H1 (cell line): ENCODE measurements around the gene MAPT. TPM values are rescaled to one million over a fixed set of nuclear protein-coding genes. Genes with fewer than 3 reads are reported as not detected.

ENCODE experiments used
- CTCF ChIA-PET: fragments of 300-600 bp; sonication (Branson Sonifier 250); formaldehyde crosslinking; loops from one replicate; lab custom pipeline; 2021; ENCODE audit not compliant: partially characterized antibody; lab: Charles Lee
- POLR2A ChIA-PET: fragments of 300-600 bp; sonication (Branson Sonifier 250); formaldehyde crosslinking; loops from one replicate; lab custom pipeline; 2021; ENCODE audit warnings: inconsistent platforms; ENCODE audit not compliant: partially characterized antibody; lab: Charles Lee
- DNase-seq, 2 experiments: peaks; one replicate each; pipeline versions ENCODE4 v3.0.0 to v3.0.0-alpha.2; 2010 to 2022; ENCODE audit warnings: low spot score in 2 of 2, low read depth in 1 of 2, mixed read lengths in 1 of 2
- FAIRE-seq: peaks from 2 replicates; lab custom pipeline; 2011; peaks lifted over from hg19 to GRCh38; lab: Jason Lieb, UNC
- H2AFZ ChIP-seq: 2 replicates; pipeline ENCODE4 v1.8.1; 2012; ENCODE audit warnings: low read length, inconsistent platforms
- H2AK5ac ChIP-seq: 2 replicates; pipeline ENCODE4 v1.6.1; 2013; ENCODE audit warnings: low read depth, low read length
- H2BK120ac ChIP-seq: replicated peaks from 2 replicates; pipeline ENCODE3; 2013; ENCODE audit warnings: low read depth, low read length, inconsistent platforms
- H2BK12ac ChIP-seq: 2 replicates; pipeline ENCODE4 v1.6.1; 2013; ENCODE audit warnings: low read depth, low read length
- H2BK15ac ChIP-seq: 2 replicates; pipeline ENCODE4 v1.6.1; 2013; ENCODE audit warnings: low read length
- H2BK20ac ChIP-seq: 2 replicates; pipeline ENCODE4 v1.6.1; 2013; ENCODE audit warnings: low read length
- H2BK5ac ChIP-seq: 2 replicates; pipeline ENCODE4 v1.6.1; 2013; ENCODE audit warnings: low read depth, low read length
- H3K14ac ChIP-seq: 2 replicates; pipeline ENCODE4 v1.6.1; 2013; ENCODE audit warnings: inconsistent platforms; ENCODE audit not compliant: insufficient read length
- H3K18ac ChIP-seq: 2 replicates; pipeline ENCODE4 v1.6.1; 2013; ENCODE audit warnings: low read length; ENCODE audit errors: extremely low read depth
- H3K23ac ChIP-seq: 2 replicates; pipeline ENCODE4 v1.6.1; 2013; ENCODE audit warnings: inconsistent platforms; ENCODE audit not compliant: insufficient read length
- H3K23me2 ChIP-seq: 2 replicates; pipeline ENCODE4 v1.6.1; 2013; ENCODE audit warnings: low read depth, low read length
- H3K27ac ChIP-seq: 2 replicates; pipeline ENCODE4 v1.6.1; 2011; ENCODE audit warnings: low read depth, low read length, inconsistent platforms
- H3K27me3 ChIP-seq, 4 experiments: replicated peaks in 1 of 4; 1 replicate in 1 of 4; 2 replicates in 3 of 4; pipeline versions ENCODE4 v1.6.1 to v1.8.1; 2011 to 2013; ENCODE audit warnings: low read length in 3 of 4, mild to moderate bottlenecking in 3 of 4, inconsistent platforms in 2 of 4, mixed read lengths in 2 of 4, moderate library complexity in 1 of 4; ENCODE audit not compliant: control insufficient read depth in 3 of 4, insufficient read depth in 3 of 4; ENCODE audit errors: extremely low read depth in 1 of 4
- H3K36me3 ChIP-seq, 4 experiments: 2 replicates each; pipeline versions ENCODE4 v1.6.1 to v1.8.1; 2011 to 2013; ENCODE audit warnings: mild to moderate bottlenecking in 4 of 4, low read length in 3 of 4, moderate library complexity in 2 of 4, control low read depth in 1 of 4, inconsistent platforms in 1 of 4; ENCODE audit not compliant: insufficient read depth in 4 of 4, control insufficient read depth in 2 of 4
- H3K4ac ChIP-seq: replicated peaks from 2 replicates; pipeline ENCODE3; 2013; ENCODE audit warnings: low read length, low read depth, mixed read lengths, inconsistent platforms; ENCODE audit not compliant: insufficient read length
- H3K4me1 ChIP-seq, 4 experiments: replicated peaks in 1 of 4; 1 replicate in 1 of 4; 2 replicates in 3 of 4; pipeline versions ENCODE4 v1.6.1 to v1.8.1; 2011 to 2013; ENCODE audit warnings: low read length in 3 of 4, inconsistent platforms in 2 of 4, mixed read lengths in 1 of 4; ENCODE audit not compliant: insufficient read depth in 4 of 4, control insufficient read depth in 3 of 4
- H3K4me2 ChIP-seq, 2 experiments: 2 replicates each; pipeline versions ENCODE4 v1.6.1 to v1.8.1; 2011 to 2013; ENCODE audit warnings: low read depth in 2 of 2, low read length in 2 of 2, control low read depth in 1 of 2, inconsistent platforms in 1 of 2, mild to moderate bottlenecking in 1 of 2; ENCODE audit not compliant: insufficient read depth in 1 of 2
- H3K4me3 ChIP-seq, 4 experiments: fragments of 200-600, 300-600 bp in 1 of 4; sonication (generic), shearing (Covaris generic), sonication (Bioruptor Twin) in 1 of 4; 2 replicates each; pipeline versions ENCODE4 v1.5.1 to v1.8.1; 2011 to 2016; ENCODE audit warnings: low read length in 4 of 4, low read depth in 3 of 4, control low read depth in 2 of 4, inconsistent platforms in 2 of 4, mild to moderate bottlenecking in 2 of 4, mixed read lengths in 1 of 4, moderate library complexity in 1 of 4; ENCODE audit not compliant: insufficient read depth in 2 of 4; ENCODE audit errors: extremely low read depth in 1 of 4
- H3K56ac ChIP-seq: replicated peaks from 2 replicates; pipeline ENCODE3; 2013; ENCODE audit warnings: low read depth, mild to moderate bottlenecking, mixed read lengths, low read length, inconsistent platforms; ENCODE audit not compliant: insufficient read length
- H3K79me1 ChIP-seq: 2 replicates; pipeline ENCODE4 v1.6.1; 2013; ENCODE audit warnings: low read depth, low read length, control low read depth
- H3K79me2 ChIP-seq, 2 experiments: 2 replicates each; pipeline versions ENCODE4 v1.6.1 to v1.8.1; 2012 to 2013; ENCODE audit warnings: low read length in 2 of 2, mild to moderate bottlenecking in 2 of 2, inconsistent platforms in 1 of 2; ENCODE audit not compliant: insufficient read depth in 2 of 2, control insufficient read depth in 1 of 2
- H3K9ac ChIP-seq, 4 experiments: replicated peaks in 1 of 4; 1 replicate in 1 of 4; 2 replicates in 3 of 4; pipeline versions ENCODE4 v1.6.1 to v1.8.1; 2011 to 2013; ENCODE audit warnings: low read depth in 3 of 4, low read length in 3 of 4, control low read depth in 2 of 4, mild to moderate bottlenecking in 2 of 4, moderate library complexity in 2 of 4, inconsistent platforms in 1 of 4; ENCODE audit errors: extremely low read depth in 1 of 4
- H3K9me3 ChIP-seq, 2 experiments: 2 replicates each; pipeline versions ENCODE4 v1.6.1 to v1.8.1; 2012 to 2013; ENCODE audit warnings: mild to moderate bottlenecking in 2 of 2, moderate library complexity in 2 of 2, control low read depth in 1 of 2, inconsistent platforms in 1 of 2, low read depth in 1 of 2, low read length in 1 of 2, mixed read lengths in 1 of 2; ENCODE audit not compliant: insufficient read depth in 2 of 2
- H4K20me1 ChIP-seq, 2 experiments: replicated peaks in 1 of 2; 2 replicates each; pipeline versions ENCODE3 to v1.8.1; 2011 to 2013; ENCODE audit warnings: inconsistent platforms in 2 of 2, low read length in 2 of 2, mild to moderate bottlenecking in 1 of 2; ENCODE audit not compliant: insufficient read depth in 2 of 2, control insufficient read depth in 1 of 2
- H4K5ac ChIP-seq: 2 replicates; pipeline ENCODE4 v1.6.1; 2013; ENCODE audit warnings: low read length, low read depth, mixed read lengths, inconsistent platforms; ENCODE audit not compliant: insufficient read length
- H4K8ac ChIP-seq: 2 replicates; pipeline ENCODE4 v1.8.0; 2013; ENCODE audit warnings: mild to moderate bottlenecking, moderate library complexity, low read length, inconsistent platforms; ENCODE audit not compliant: insufficient read depth; ENCODE audit errors: extremely low read depth
- H4K91ac ChIP-seq: replicated peaks from 2 replicates; pipeline ENCODE3; 2013; ENCODE audit warnings: low read length, mixed read lengths, inconsistent platforms; ENCODE audit not compliant: insufficient read length
- CHD2 ChIP-seq: IDR thresholded peaks from 2 replicates; pipeline ENCODE4 v1.6.1; 2012; ENCODE audit warnings: low read length, improper control_type of control experiment
- JUN ChIP-seq: IDR thresholded peaks from 2 replicates; pipeline ENCODE4 v1.6.1; 2011; ENCODE audit warnings: low read depth, mild to moderate bottlenecking, improper control_type of control experiment, low read length
- JUND ChIP-seq: IDR thresholded peaks from 2 replicates; pipeline ENCODE4 v1.6.1; 2011; ENCODE audit warnings: mild to moderate bottlenecking, improper control_type of control experiment, low read length
- KDM5A ChIP-seq: fragments of 200-600 bp; IDR thresholded peaks from 2 replicates; pipeline ENCODE4 v1.7.1; 2012; ENCODE audit warnings: mild to moderate bottlenecking, low read length, inconsistent platforms, mixed read lengths
- RNF2 ChIP-seq: fragments of 200-900, 300-1000 bp; sonication (generic); IDR thresholded peaks from 2 replicates; pipeline ENCODE4 v1.7.1; 2016; ENCODE audit warnings: borderline replicate concordance, low read depth, mild to moderate bottlenecking, antibody characterized with exemption, low read length; ENCODE audit not compliant: poor library complexity, severe bottlenecking; ENCODE audit errors: missing control alignments
- SP4 ChIP-seq: IDR thresholded peaks from 2 replicates; pipeline ENCODE4 v1.6.1; 2012; ENCODE audit warnings: low read length, inconsistent platforms
- WGBS, 2 experiments: shearing (Covaris generic) in 1 of 2; methylation state at CpG; one replicate each; pipeline versions ENCODE4 v1.1.6 to v1.1.7; 2013 to 2015; ENCODE audit warnings: low lambda C conversion rate in 2 of 2, mixed read lengths in 2 of 2, inconsistent platforms in 1 of 2, low coverage in 1 of 2, missing lambda C conversion rate in 1 of 2; ENCODE audit not compliant: insufficient replicate concordance in 2 of 2, insufficient coverage in 1 of 2, insufficient read length in 1 of 2; ENCODE audit errors: extremely low coverage in 1 of 2, missing lambda C conversion rate in 1 of 2; 5-methylcytosine and 5-hydroxymethylcytosine counted together
- polyA plus RNA-seq, 7 experiments: library from polyadenylated mRNA; depleted of rRNA in 3 of 7; stranded (reverse) in 5 of 7; unstranded in 2 of 7; fragments of >200 nt in 5 of 7; fragments of 200-250 nt in 2 of 7; gene quantifications; 1 replicate in 5 of 7; 2 replicates in 1 of 7; 4 replicates in 1 of 7; pipeline versions ENCODE4 v1.2.1 to v1.2.3, GENCODE V29; 2011 to 2013; ENCODE audit warnings: missing spikeins in 2 of 7, mixed read lengths in 2 of 7
- total RNA-seq: library from RNA; stranded (reverse); fragmentation: NEBNext Ultra II Directional; extraction: Animal tissue kit (Norgen Biotek cat#: 25700); gene quantifications from 2 replicates; pipeline ENCODE4 v1.2.1, GENCODE V29; 2021
- TF ChIP-seq, protein P1 (sequence below): IDR thresholded peaks from 2 replicates; pipeline ENCODE4 v1.6.1; 2011; ENCODE audit warnings: low read depth, mild to moderate bottlenecking, low read length; ENCODE audit not compliant: insufficient read depth

Gene MAPT
- total and polyA plus RNA-seq, 2 of the 8 experiments (the other 6 are each of a cell fraction or from before 2014, with no cell fraction given): 0.54 to 1.7 TPM

DNA sequence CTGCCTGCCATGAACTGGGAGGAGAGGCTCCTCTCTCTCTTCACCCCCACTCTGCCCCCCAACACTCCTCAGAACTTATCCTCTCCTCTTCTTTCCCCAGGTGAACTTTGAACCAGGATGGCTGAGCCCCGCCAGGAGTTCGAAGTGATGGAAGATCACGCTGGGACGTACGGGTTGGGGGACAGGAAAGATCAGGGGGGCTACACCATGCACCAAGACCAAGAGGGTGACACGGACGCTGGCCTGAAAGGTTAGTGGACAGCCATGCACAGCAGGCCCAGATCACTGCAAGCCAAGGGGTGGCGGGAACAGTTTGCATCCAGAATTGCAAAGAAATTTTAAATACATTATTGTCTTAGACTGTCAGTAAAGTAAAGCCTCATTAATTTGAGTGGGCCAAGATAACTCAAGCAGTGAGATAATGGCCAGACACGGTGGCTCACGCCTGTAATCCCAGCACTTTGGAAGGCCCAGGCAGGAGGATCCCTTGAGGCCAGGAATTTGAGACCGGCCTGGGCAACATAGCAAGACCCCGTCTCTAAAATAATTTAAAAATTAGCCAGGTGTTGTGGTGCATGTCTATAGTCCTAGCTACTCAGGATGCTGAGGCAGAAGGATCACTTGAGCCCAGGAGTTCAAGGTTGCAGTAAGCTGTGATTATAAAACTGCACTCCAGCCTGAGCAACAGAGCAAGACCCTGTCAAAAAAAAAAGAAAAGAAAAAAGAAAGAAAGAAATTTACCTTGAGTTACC lies 68.0 kb downstream of the MAPT start:
- CTCF ChIA-PET: interaction anchor here (1.6 to 4.0 kb wide), 2 partner anchors 9 kb away, joined by 5 to 31 read pairs; no protein-coding TSS in a partner anchor
- DNase-seq: no peak
- TF ChIP-seq JUN (no peak), RNF2 (no peak), KDM5A (no peak), CHD2 (no peak), JUND (no peak), SP4 (no peak)
- TF ChIP-seq, protein P1, sequence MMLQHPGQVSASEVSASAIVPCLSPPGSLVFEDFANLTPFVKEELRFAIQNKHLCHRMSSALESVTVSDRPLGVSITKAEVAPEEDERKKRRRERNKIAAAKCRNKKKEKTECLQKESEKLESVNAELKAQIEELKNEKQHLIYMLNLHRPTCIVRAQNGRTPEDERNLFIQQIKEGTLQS: no peak

More for the DNA sequence above, 68.0 kb downstream of the MAPT start:
- no peaks in the 10 kb centered on the region for H3K79me2 ChIP-seq
- H2BK120ac ChIP-seq: no peak overlapping the region
- no peaks in the 10 kb centered on the region for H3K4me1 ChIP-seq
- H3K79me1 ChIP-seq: no peaks in the 10 kb centered on the region
- no peak overlapping the region for H3K14ac ChIP-seq
- no peak overlapping the region for H2BK20ac ChIP-seq
- no peak for FAIRE-seq
- no peak overlapping the region for H4K5ac ChIP-seq
- H3K4ac ChIP-seq: no peak overlapping the region
- H3K18ac ChIP-seq: no peak overlapping the region
- peak overlapping the region; percentile 51; the same call in 1 of the 2 replicates for H4K8ac ChIP-seq
- H3K36me3 ChIP-seq: no peaks in the 10 kb centered on the region
- H3K27ac ChIP-seq: no peak overlapping the region
- no peaks in the 10 kb centered on the region; a peak in 1 of 7 replicates for H3K27me3 ChIP-seq
- POLR2A ChIA-PET: no interaction called here
- H2AK5ac ChIP-seq: no peak overlapping the region
- H4K20me1 ChIP-seq: no peaks in the 10 kb centered on the region
- H3K9ac ChIP-seq: no peak overlapping the region
- H2BK12ac ChIP-seq: no peak overlapping the region
- H4K91ac ChIP-seq: no peak overlapping the region
- no peak overlapping the region for H2BK15ac ChIP-seq
- H3K23ac ChIP-seq: no peak overlapping the region
- WGBS, 2 experiments: 93% methylated on average over 12 of the region's 12 CpGs; no CpG with 5 or more reads in 1 of the 2 experiments
- H2AFZ ChIP-seq: no peak overlapping the region
- no peaks in the 10 kb centered on the region for H3K23me2 ChIP-seq
- no peak overlapping the region for H2BK5ac ChIP-seq
- H3K4me2 ChIP-seq: no peak overlapping the region
- H3K9me3 ChIP-seq: no peaks in the 10 kb centered on the region
- no peak overlapping the region for H3K4me3 ChIP-seq
- H3K56ac ChIP-seq: no peak overlapping the region
